ENCODE results near the gene CALU. TPM values are rescaled to one million over a fixed set of nuclear protein-coding genes. Genes with fewer than 3 reads are reported as not detected.

The CALU gene
- total and polyA plus RNA-seq, 2 experiments from 2014 or later = 231 to 305 TPM

GRCh38 chr7:128747327-128748079, 8.3 kb downstream of the CALU start:
- TF ChIP-seq CTCF (IDR thresholded peaks at IDR 0.05; ENCODE audit: low read depth, low read length) = no peak
- H3K9me3 ChIP-seq (ENCODE audit: low read depth) = no peaks in the 10 kb centered on the region
- H3K27me3 ChIP-seq = no peaks in the 10 kb centered on the region
- H3K4me3 ChIP-seq = no peak overlapping the region
- H3K4me1 ChIP-seq (ENCODE audit: low read depth) = peaks cover 17% of the 10 kb centered on the region
- peak overlapping the region; percentile 55 for H3K27ac ChIP-seq
- no peak for DNase-seq (ENCODE audit: low read depth in 1 of 2, low spot score in 1 of 2)
- H3K36me3 ChIP-seq = peaks cover 30% of the 10 kb centered on the region

GRCh38 chr7:128752251-128752650, 13.1 kb downstream of the CALU start:
- Histone ChIP-seq H3K4me3 (no peak overlapping the region), H3K9me3 (ENCODE audit: low read depth) (no peaks in the 10 kb centered on the region), H3K36me3 (peaks cover 56% of the 10 kb centered on the region), H3K27ac (peak overlapping the region; percentile 71), H3K27me3 (no peaks in the 10 kb centered on the region), H3K4me1 (ENCODE audit: low read depth) (peaks cover 16% of the 10 kb centered on the region)
- TF ChIP-seq CTCF (IDR thresholded peaks at IDR 0.05; ENCODE audit: low read depth, low read length) = no peak
- no peak for DNase-seq (ENCODE audit: low read depth in 1 of 2, low spot score in 1 of 2)

- Histone ChIP-seq H3K4me3 (no peak overlapping the region), H3K27ac (no peak overlapping the region), H3K27me3 (no peaks in the 10 kb centered on the region), H3K36me3 (peaks cover 50% of the 10 kb centered on the region), H3K9me3 (ENCODE audit: low read depth) (no peaks in the 10 kb centered on the region), H3K4me1 (ENCODE audit: low read depth) (peaks cover 10% of the 10 kb centered on the region)
- no peak for TF ChIP-seq CTCF (IDR thresholded peaks at IDR 0.05; ENCODE audit: low read depth, low read length)
- DNase-seq (ENCODE audit: low read depth in 1 of 2, low spot score in 1 of 2) = no peak
These were observed 16.1 kb downstream of the CALU start for GRCh38 chr7:128755075-128755818.

DNA sequence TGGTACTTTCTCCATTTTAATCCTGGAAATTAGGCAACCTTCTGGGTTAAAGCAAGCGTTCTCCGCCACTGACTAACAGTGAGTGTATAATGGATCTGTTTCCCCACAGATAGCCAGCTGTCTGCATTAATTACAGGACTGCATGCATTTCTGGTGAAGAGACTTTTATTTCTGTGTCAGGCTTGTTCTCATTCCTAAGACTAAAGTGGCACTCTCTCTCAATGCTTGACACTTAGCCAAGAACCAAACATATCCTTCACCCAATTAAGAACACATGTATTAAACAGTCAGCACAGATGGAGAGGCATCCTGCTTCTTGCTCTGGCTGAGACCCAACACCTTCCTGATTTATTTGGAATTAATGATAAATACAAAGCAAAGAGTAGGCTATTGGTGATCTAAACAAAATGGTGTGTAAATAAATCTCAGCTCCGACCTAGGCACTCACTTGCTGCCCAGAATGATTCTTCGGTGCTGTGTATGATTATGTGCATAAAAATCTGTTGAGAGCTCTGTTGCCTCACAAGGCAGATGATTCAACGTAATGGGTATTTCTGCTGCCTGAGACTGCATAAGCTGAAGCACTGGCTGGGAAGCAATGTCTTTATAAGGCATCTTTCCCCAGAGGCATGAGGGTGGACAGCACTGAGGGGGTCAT, 16.8 kb downstream of the CALU start:
- peaks cover 49% of the 10 kb centered on the region for H3K36me3 ChIP-seq
- H3K27ac ChIP-seq = no peak overlapping the region
- TF ChIP-seq CTCF (IDR thresholded peaks at IDR 0.05; ENCODE audit: low read depth, low read length) = no peak

GRCh38 chr7:128757203-128757602, 18.0 kb downstream of the CALU start:
- Histone ChIP-seq H3K4me1 (ENCODE audit: low read depth) (peaks cover 2% of the 10 kb centered on the region), H3K36me3 (peaks cover 59% of the 10 kb centered on the region), H3K27ac (no peak overlapping the region), H3K9me3 (ENCODE audit: low read depth) (no peaks in the 10 kb centered on the region), H3K4me3 (no peak overlapping the region), H3K27me3 (no peaks in the 10 kb centered on the region)
- DNase-seq (ENCODE audit: low read depth in 1 of 2, low spot score in 1 of 2) = no peak
- TF ChIP-seq CTCF (IDR thresholded peaks at IDR 0.05; ENCODE audit: low read depth, low read length) = no peak

More for the DNA sequence above, 16.8 kb downstream of the CALU start:
- peak in 1 of 2 donors; percentile 74 for DNase-seq (ENCODE audit: low read depth in 1 of 2, low spot score in 1 of 2)
- no peak overlapping the region for H3K4me3 ChIP-seq
- peaks cover 10% of the 10 kb centered on the region for H3K4me1 ChIP-seq (ENCODE audit: low read depth)
- no peaks in the 10 kb centered on the region for H3K9me3 ChIP-seq (ENCODE audit: low read depth)
- H3K27me3 ChIP-seq = no peaks in the 10 kb centered on the region

Data from cardiac muscle cell (in vitro differentiated cells and primary cell).